Measurements from ENCODE around the gene PXMP4. TPM values are rescaled to one million over a fixed set of nuclear protein-coding genes. Genes with fewer than 3 reads are reported as not detected.
A peak's percentile ranks its signal among the peaks of the same experiment; 100 is the strongest.
"Not testable (repeated sequence)": the region's sequence is repeated elsewhere in the genome, so short reads cannot be mapped to it uniquely, and the experiment has no call there.

PXMP4 gene
- 14.5 and 28.1 TPM in 2 replicates for total RNA-seq (2014; rRNA removed; shearing (Covaris generic))

- peak; percentile 98 for DNase-seq (ENCODE audit: low spot score)
These were observed at the start of gene PXMP4 for GRCh38 chr20:33719989-33720709. Gene PXMP4, minus strand, starts transcription at chr20:33720310. Its CDS starts 103 bp downstream, at chr20:33720207.

GRCh38 chr20:33769043-33769442, 48.9 kb upstream of the PXMP4 start:
- DNase-seq (ENCODE audit: low spot score) = no peak

GRCh38 chr20:33767777-33768138, 47.6 kb upstream of the PXMP4 start:
- DNase-seq (ENCODE audit: low spot score) = no peak

- DNase-seq (ENCODE audit: low spot score) = no peak
These were observed 46.6 kb upstream of the PXMP4 start for GRCh38 chr20:33766686-33767085.

GRCh38 chr20:33765592-33765991, 45.5 kb upstream of the PXMP4 start:
- no peak for DNase-seq (ENCODE audit: low spot score)

- no peak for DNase-seq (ENCODE audit: low spot score)
These were observed 45.0 kb upstream of the PXMP4 start for GRCh38 chr20:33765099-33765498.

GRCh38 chr20:33761698-33762250, 41.7 kb upstream of the PXMP4 start:
- no peak for DNase-seq (ENCODE audit: low spot score)

GRCh38 chr20:33757458-33757857, 37.3 kb upstream of the PXMP4 start:
- no peak for DNase-seq (ENCODE audit: low spot score)

GRCh38 chr20:33757046-33757445, 36.9 kb upstream of the PXMP4 start:
- DNase-seq (ENCODE audit: low spot score) = no peak

- not testable (repeated sequence) for DNase-seq (ENCODE audit: low spot score)
These were observed 35.9 kb upstream of the PXMP4 start for GRCh38 chr20:33755936-33756490.

- DNase-seq (ENCODE audit: low spot score) = no peak
These were observed 33.7 kb upstream of the PXMP4 start for GRCh38 chr20:33753763-33754162.

GRCh38 chr20:33753143-33753542, 33.0 kb upstream of the PXMP4 start:
- no peak for DNase-seq (ENCODE audit: low spot score)

GRCh38 chr20:33751775-33752174, 31.7 kb upstream of the PXMP4 start:
- peak; percentile 25 for DNase-seq (ENCODE audit: low spot score)

- DNase-seq (ENCODE audit: low spot score) = no peak
These were observed 26.4 kb upstream of the PXMP4 start for GRCh38 chr20:33746325-33746998.

GRCh38 chr20:33744773-33745385, 24.8 kb upstream of the PXMP4 start:
- no peak for DNase-seq (ENCODE audit: low spot score)

- DNase-seq (ENCODE audit: low spot score) = no peak
These were observed 24.1 kb upstream of the PXMP4 start for GRCh38 chr20:33744181-33744580.

- DNase-seq (ENCODE audit: low spot score) = no peak
These were observed 20.1 kb upstream of the PXMP4 start for GRCh38 chr20:33740189-33740588.

GRCh38 chr20:33739493-33739892, 19.4 kb upstream of the PXMP4 start:
- no peak for DNase-seq (ENCODE audit: low spot score)

GRCh38 chr20:33736962-33737361, 16.9 kb upstream of the PXMP4 start:
- no peak for DNase-seq (ENCODE audit: low spot score)

GRCh38 chr20:33733654-33734576, 13.8 kb upstream of the PXMP4 start:
- peak; percentile 91 for DNase-seq (ENCODE audit: low spot score)

Measured in HT-29 (cell line).